NT2/D1 (cell line): ENCODE results near the gene YTHDC1.
"Not testable (repeated sequence)": the region's sequence is repeated elsewhere in the genome, so short reads cannot be mapped to it uniquely, and the experiment has no call there.

Source experiments
- YY1 ChIP-seq: IDR thresholded peaks from 2 replicates; pipeline ENCODE4 v1.6.1; 2011; ENCODE audit not compliant: insufficient read length, insufficient read depth
- ZNF274 ChIP-seq: IDR thresholded peaks from 2 replicates; pipeline ENCODE4 v1.6.1; 2011; ENCODE audit warnings: mild to moderate bottlenecking, low read depth, low read length

DNA sequence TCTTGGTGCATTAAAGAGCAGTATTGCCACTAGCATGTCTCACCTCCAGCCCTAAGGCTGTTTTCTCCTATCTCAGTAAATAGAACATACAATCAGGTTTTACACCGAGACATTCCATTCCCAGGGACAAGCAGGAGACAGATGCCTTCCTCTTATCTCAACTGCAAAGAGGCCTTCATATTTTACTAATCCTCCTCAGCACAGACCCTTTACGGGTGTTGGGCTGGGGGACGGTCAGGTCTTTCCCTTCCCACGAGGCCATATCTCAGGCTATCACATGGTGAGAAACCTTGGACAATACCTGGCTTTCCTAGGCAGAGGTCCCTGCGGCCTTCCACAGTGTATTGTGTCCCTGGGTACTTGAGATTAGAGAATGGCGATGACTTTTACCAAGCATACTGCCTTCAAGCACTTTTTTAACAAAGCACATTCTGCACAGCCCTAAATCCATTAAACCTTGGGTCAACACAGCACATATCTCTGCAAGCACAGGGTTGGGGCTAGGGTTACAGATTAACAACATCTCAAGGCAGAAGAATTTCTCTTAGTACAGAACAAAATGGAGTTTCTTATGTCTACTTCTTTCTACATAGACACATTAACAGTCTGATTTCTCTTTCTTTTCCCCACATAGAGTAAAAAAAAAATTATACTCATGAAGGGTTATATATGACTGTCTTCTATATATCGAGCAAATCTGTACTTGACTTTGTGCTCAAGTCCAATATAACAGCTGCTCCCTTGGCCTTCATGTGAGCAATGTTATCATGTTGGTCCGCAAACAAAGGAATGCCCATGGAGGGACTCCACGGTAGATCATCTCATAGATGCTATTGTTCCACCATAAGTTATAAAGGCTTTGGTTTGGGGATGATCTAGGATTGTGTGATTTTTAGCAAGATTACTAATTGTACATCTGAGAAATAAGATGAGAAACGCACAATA, 67.8 kb downstream of the YTHDC1 start:
- TF ChIP-seq YY1, ZNF274: not testable (repeated sequence)
